Kidney epithelial cell (primary cell): ENCODE results near the gene CAMK4. TPM values are rescaled to one million over a fixed set of nuclear protein-coding genes. Genes with fewer than 3 reads are reported as not detected.

Experiments used
- DNase-seq: peaks from one replicate; pipeline ENCODE4 v3.0.0-alpha.2; 2010; ENCODE audit warnings: low read depth
- H3K27me3 ChIP-seq: 2 replicates; pipeline ENCODE4 v1.6.0; 2011; ENCODE audit warnings: low read length; ENCODE audit not compliant: control insufficient read depth, insufficient read depth
- H3K36me3 ChIP-seq: 2 replicates; pipeline ENCODE4 v1.5.1; 2011; ENCODE audit warnings: low read length; ENCODE audit not compliant: control insufficient read depth, insufficient read depth
- H3K4me3 ChIP-seq: 2 replicates; pipeline ENCODE4 v1.5.1; 2011; ENCODE audit warnings: low read depth, mild to moderate bottlenecking, control low read depth, low read length
- CTCF ChIP-seq: IDR thresholded peaks from 2 replicates; pipeline ENCODE4 v1.5.1; 2011; ENCODE audit warnings: mild to moderate bottlenecking, moderate library complexity, low read length, control low read depth, inconsistent platforms; ENCODE audit not compliant: insufficient read depth, poor library complexity, severe bottlenecking
- total RNA-seq: library from RNA; depleted of rRNA; stranded (reverse); fragments of >200 nt; gene quantifications from 2 replicates; pipeline ENCODE4 v1.2.3, GENCODE V29; 2015

The CAMK4 gene
- total RNA-seq, 1 donor from 2014 or later: 0.75 TPM

GRCh38 chr5:111198281-111198966 lies 25.8 kb upstream of the CAMK4 start:
- H3K4me3 ChIP-seq: no peak overlapping the region
- no peak for DNase-seq
- H3K27me3 ChIP-seq: no peaks in the 10 kb centered on the region
- TF ChIP-seq CTCF: no peak
- H3K36me3 ChIP-seq: no peaks in the 10 kb centered on the region

- DNase-seq: no peak
- Histone ChIP-seq H3K36me3 (no peaks in the 10 kb centered on the region), H3K4me3 (no peak overlapping the region), H3K27me3 (no peaks in the 10 kb centered on the region)
- no peak for TF ChIP-seq CTCF
Observed at GRCh38 chr5:111200828-111201227, 23.4 kb upstream of the CAMK4 start.

- TF ChIP-seq CTCF: no peak
- no peak for DNase-seq
- Histone ChIP-seq H3K27me3 (no peaks in the 10 kb centered on the region), H3K36me3 (no peaks in the 10 kb centered on the region), H3K4me3 (no peak overlapping the region)
Observed at GRCh38 chr5:111201705-111202104, 22.5 kb upstream of the CAMK4 start.

GRCh38 chr5:111211341-111211740 lies 12.8 kb upstream of the CAMK4 start:
- Histone ChIP-seq H3K27me3 (no peaks in the 10 kb centered on the region), H3K4me3 (no peak overlapping the region), H3K36me3 (no peaks in the 10 kb centered on the region)
- TF ChIP-seq CTCF: no peak
- DNase-seq: no peak

DNA sequence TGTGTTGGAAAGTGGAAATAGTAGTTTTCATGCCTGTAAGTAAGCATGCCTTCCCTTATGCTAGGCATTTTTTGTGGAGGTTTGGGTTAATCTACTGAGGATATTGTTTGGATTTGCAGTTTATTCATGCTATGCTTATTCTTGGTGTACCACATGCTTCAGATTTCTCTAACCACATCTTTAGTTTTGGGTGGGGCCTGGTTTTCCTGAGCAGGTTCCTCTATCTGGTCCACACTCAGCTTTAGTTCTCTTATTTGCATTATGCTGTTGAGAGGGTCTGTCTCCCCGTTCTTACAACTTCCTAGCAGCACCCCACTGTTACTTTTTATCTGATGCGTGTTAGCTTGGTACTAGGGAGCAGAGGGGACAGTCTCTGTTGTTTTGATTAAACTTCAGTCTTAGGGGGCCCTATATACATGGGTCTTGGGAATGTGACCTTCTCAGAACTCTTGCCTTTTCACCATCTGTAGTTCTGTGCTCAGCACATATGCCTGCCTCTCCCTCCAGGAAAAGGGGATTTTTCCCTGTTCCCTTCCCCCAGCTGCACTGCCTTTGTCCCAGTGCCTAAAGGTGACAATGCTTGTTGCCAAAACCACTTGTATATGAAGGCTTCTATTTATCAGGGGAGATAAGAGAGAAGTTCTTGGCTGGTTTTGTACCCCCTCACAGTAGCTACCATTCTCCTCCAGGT lies 10.0 kb upstream of the CAMK4 start:
- Histone ChIP-seq H3K4me3 (no peak overlapping the region), H3K36me3 (no peaks in the 10 kb centered on the region), H3K27me3 (no peaks in the 10 kb centered on the region)
- no peak for DNase-seq
- no peak for TF ChIP-seq CTCF

- Histone ChIP-seq H3K36me3 (no peaks in the 10 kb centered on the region), H3K4me3 (no peak overlapping the region), H3K27me3 (no peaks in the 10 kb centered on the region)
- DNase-seq: no peak
- TF ChIP-seq CTCF: no peak
Observed at GRCh38 chr5:111215971-111216370, 8.2 kb upstream of the CAMK4 start.
